T-helper 9 cell (primary cell): ENCODE data around the gene ANKRD39.
"Not testable (repeated sequence)": the region's sequence is repeated elsewhere in the genome, so short reads cannot be mapped to it uniquely, and the experiment has no call there.

Experiments used
- DNase-seq: peaks from one replicate; pipeline ENCODE4 v3.0.0-alpha.2; 2020
- total RNA-seq, 2 donors: gene quantifications; one replicate each; lab custom pipeline; 2026; lab: John Stamatoyannopoulos, UW

The ANKRD39 gene
- total RNA-seq, result 3.9 to 5.5 reads per million in 2 donors

DNA sequence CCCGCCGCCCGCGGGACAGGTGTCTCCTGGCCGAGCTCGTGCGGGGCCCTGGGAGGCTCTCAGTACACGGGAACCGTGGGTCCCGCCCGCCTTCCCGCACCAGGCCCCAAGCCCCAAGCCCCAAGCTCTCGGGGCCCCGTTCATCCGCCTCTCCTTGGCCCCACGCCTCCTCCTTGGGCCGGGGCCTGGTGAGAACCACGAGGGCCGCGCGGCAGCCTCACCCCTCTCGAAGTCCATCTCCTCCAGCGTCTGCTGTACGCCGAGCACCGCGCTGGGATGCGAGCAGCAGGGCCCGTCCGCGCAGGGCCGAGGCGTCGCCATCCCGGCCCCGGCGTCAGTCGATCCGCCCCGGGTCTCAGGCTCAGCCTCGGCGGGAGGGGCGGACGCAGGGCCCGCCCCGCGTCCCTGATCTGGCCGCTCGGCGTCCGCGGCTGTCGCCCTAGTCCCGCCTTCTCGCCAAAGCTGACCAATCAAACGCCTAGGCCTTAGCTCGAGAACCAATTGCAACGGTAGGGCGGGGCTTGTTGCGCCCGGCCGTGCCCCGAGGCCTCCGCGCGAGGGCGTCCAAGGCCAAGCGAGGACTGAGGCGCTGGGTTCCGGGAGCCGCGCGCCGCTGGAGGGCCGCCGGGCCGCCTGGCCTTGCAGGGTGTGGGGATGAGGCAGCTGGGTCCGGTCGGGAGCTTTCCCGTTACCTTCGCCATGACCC, at the start of gene ANKRD39:
Gene ANKRD39 (minus strand): TSS at position 350 of the 706 bp plus-strand sequence. CDS start 29 bp downstream, at position 321.
- peak; percentile 95 for DNase-seq

DNA sequence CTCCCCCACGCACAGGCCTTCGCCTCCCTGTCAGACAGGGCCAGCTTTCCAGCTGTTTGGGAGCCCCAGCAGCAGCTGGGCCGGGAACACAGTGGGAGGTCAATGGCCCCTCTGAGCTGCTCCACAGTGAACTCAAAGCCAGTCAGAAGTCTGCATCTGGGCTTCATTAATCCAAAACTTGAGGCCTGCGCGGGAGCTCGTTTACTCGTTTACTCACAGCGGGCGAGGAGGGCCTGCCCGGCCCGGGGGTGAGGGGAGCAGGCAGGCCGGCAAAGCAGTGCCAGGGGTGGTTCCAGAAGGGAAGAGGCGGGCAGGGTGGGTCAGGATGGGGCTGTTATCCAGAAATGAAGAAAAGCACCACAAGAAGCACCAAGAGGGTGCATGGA, 48.9 kb upstream of the ANKRD39 start:
- DNase-seq, result no peak

DNA sequence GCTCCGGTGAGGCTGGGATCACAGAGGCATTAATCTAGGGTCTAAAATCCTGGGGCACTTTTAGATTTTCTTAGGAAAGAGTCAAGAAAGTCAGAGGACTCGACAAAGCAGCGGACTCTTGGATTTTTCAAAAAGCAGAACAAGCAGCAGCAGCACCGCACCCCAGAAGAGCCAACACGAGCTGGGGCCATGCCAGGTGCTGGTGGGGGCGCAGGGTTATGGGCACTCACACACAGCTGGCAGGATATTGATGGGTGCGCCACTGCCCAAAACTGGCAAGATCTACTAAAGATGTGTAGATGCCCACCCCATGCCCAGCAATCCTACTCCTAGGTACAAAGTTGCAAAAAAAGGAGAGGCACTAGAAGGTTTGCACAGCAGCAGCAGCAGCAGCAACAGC, 46.0 kb upstream of the ANKRD39 start:
- DNase-seq, result no peak

- DNase-seq, result no peak
These were observed 45.5 kb upstream of the ANKRD39 start for GRCh38 chr2:96903318-96903717.

DNA sequence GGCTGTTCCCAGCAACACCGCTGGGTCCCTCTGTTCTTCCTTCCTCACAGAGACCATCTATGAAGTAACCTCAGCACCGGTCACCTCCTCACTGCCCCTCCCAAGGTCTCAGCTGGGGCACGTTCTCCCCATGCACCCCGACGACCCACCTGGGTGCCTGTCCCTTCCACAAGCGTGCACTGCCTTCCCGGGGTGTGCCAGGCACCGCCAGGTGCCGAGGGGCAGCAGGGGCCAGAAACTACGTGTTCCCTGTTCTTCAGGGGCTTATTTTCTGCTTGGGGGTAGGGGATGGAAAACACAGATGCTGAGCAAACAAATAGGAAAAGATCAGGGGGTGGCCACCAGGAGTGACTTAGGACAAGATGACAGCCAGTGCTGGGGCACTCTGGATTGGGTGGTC, 42.4 kb upstream of the ANKRD39 start:
- no peak for DNase-seq

- no peak for DNase-seq
These were observed 41.6 kb upstream of the ANKRD39 start for GRCh38 chr2:96899413-96899741.

GRCh38 chr2:96898641-96899412, 41.0 kb upstream of the ANKRD39 start:
- DNase-seq, result no peak

DNA sequence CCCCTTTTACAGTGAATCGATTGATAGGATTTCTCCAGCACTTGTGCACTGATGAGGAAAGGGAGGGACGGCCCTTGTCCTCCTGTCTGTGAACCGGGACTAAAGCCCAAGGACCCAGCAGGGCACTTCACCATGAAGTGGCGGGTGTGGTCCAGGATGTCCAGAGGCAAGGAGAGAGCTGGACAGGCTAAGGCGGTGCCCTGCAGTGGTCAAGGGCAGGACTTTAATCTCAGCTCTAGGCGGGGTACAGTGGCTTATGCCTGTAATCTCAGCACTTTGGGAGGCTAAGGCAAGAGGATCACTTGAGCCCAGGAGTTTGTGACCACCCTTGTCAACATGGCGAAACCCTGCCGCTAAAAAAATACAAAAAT, 40.3 kb upstream of the ANKRD39 start:
- no peak for DNase-seq

DNA sequence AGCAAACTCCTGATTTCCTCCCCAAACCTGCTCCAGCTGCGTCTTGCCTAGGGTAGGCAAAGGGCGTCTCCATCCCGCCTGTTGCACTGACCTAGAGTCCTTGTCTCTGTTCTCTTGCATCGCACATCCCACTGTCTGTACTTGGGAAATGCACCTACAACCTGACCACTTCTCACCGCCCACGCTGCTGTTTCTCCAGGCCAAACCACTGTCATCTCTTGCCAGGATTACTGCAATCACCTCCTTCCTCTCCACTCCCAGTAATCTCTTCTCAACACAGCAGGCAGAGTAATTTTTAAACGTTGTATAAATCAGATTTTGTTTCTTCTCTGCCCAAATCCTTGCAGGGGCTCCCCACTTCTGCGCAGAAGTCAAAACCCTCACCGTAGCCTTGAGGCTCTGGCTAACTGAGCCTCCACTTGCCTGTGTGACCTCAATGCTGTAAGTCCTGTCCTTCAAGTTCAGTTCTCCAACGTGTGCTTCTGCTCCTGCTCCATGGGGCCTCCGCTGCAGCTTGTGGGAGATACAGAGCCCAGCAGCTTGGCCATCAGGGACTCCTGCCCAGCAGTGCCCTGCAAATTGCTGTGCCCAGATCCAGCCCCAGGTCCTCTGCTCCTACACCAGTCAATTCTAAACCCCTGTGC, 39.8 kb upstream of the ANKRD39 start:
- no peak for DNase-seq

- DNase-seq, result no peak
These were observed 38.2 kb upstream of the ANKRD39 start for GRCh38 chr2:96895746-96896651.

DNA sequence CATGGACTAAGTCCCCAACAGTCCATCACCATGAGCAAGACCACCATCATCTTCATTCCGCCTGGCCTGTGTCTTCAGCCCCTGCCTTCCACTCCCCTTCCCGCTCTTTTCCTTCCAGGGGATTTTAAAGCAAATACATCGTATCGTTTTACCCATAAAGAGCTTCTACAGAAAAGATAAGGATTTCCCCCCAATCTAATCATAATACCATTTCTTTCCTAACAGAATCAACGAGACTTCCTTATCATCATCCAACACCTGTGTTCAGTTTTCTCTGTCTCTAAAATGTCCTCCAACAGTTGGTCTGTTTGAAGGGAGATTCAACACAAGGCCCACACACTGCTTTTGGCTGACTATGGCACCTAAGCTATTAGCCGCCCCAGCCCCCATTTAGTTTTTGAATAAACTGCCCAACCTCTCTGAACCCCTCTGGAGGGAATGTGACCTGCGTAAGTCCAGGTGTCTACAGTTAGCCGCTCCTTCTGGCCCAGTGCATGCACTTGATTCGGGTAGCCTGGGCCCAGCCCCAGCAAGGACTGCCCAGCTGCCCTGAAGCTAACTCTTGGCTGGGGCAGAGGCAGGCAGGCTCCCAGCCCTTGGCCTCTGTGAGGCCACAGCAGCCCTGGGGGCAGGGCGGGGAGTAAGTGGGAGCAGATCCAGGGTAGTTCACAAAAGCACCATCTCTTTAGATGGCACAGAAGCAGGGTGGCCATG, 37.4 kb upstream of the ANKRD39 start:
- DNase-seq, result no peak

GRCh38 chr2:96894151-96894531, 36.3 kb upstream of the ANKRD39 start:
- no peak for DNase-seq

DNA sequence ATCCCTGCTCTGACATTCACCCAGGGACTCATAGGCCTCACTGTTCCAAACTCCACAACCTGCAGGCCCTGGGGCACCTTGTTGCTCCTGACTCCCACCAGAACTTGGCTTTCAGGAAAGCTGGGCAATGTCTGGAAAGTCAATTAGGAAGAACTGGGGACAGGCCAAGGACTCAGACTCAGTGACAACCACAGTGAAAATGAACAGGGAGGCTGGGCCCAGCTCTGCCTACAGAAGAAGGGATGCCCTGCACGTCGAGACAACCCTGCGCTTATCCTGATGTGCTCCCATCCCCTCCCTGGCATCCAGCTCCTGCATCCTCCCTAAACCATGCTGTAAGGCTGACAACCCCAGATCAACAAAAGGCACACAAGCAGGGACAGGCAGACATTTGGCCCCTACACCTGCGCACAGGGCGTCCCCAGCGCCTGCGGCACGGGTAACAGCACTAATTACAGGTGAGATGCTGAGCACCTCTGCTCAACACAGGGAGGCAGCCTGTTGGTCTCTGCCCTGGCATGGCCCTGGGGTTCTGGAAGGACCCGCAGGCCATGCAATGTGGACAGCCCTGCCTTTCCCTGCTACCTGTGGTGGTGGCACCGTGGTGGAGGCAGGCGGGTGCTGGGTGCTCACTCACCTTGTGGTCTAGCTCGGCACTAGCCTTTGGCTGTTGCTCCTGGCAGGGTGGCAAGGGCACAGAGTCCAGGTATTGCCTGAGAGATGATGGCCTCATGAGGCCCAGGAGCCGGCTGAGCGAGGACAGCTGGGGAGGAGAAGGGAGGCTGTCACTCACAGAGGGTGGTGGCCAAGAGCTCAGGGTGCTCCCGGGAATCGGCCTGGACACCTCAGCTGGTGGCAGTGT, 35.7 kb upstream of the ANKRD39 start:
- DNase-seq, result no peak

DNA sequence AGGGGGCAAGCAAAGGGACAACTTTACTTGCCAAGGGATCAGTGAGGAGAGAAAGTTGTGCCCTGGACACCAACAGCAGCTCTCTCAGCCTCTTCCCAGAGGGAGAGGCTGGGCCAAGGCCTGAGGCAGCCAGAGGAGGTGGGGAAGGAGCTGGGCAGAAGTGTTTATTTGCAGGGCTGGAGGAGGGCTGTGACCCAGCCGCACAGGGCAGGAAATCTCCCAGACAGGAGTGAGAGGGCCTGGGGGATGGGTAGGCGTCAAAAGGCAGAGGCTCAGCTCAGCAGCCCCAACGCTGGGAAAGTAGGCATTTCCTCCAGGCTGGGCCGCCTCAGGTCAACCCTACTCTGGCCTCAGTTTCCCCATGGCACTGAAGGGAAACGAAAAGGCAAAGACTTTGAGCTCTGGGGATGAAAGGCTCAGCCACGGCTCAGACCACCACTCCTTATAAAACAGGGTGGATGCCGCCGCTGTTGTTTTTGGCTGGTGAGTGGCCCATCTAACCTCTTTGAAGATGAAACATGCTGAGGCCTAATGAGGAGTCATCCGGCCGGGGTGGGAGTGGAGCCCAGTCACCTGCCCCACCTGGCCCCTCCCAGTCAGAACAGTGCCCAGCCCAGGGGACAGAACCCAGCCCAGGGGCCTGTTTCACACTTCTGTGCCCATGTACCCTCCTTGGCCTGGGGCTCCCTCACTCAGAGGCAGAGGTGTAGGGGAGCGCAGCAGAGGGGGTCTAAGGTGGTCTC, 33.9 kb upstream of the ANKRD39 start:
- no peak for DNase-seq

GRCh38 chr2:96890726-96891385, 33.0 kb upstream of the ANKRD39 start:
- DNase-seq, result no peak

DNA sequence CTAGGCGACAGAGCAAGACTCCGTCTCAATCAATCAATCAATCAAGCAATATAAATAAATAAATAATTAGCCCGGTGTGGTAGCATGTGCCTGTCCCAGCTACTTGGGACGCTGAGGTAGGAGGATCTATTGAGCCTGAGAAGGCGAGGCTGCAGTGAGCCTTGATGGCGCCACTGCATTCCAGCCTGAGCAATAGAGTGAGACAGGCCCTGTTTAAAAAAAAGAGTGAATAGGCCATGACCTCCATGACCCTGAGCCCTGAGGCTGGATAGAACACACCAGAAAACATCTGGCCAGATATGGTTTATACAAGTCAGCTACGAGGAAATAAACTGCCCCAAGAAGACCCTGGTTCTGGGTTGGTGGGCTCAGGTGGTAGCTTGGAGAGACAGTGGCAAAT, 32.4 kb upstream of the ANKRD39 start:
- DNase-seq, result no peak

DNA sequence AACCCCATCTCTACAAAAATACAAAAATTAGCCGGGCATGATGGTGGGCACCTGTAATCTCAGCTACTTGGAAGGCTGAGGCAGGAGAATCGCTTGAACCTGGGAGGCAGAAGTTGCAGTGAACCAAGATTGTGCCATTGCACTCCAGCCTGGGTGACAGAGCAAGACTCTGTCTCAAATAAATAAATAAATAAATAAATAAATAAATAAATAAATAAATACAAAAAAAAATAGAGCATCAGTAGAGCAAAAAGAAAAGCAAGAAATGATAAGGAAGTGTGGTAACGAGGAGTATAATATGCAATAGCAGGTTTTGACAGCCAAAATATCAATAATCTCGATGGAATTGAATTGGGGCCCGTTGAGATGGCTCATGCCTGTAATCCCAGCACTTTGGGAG, 31.7 kb upstream of the ANKRD39 start:
- DNase-seq, result not testable (repeated sequence)

DNA sequence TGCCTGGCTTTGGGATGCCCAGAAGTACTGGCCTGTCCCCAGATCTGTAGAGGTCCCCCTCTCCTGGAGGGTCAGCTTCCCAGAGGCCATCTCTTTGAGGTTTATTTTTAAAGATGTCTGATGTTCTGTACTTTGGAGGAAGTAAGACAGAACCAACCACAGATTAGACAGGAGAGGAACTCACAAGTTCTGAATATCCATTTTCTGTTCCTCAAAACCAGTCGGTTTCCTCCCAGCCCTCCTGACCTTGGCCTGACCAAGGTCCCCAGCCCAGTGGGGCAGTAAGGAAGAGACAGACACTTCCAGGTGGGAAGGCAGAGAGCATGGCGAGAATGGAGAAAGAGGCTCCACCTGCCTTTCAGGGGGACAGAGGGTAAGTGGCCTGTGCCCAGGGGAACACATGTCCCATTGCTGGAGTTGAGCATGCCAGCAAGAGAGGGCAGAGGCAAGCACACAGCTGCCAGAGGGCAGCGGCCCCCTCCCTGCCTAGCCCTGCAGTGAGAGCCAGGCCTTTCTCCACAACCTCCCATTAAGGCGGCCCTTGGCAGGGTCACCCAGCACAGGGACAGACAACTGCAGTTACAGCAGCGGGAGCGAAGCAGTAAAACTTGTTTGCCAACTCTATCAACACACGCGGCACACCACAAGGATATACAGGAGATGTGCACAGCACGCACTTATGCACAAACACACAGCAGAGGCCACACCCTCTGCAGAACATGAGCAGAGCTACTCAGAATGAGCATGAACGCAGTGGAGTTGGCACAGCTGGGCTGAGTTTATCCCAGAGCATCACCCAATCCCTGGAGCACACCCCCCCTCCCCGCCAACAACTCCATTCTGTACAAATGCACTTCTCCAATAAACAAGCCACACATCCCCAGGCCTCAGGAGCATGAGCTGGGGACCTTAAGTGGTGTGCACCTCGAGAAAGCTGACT, 30.5 kb upstream of the ANKRD39 start:
- DNase-seq, result no peak

DNA sequence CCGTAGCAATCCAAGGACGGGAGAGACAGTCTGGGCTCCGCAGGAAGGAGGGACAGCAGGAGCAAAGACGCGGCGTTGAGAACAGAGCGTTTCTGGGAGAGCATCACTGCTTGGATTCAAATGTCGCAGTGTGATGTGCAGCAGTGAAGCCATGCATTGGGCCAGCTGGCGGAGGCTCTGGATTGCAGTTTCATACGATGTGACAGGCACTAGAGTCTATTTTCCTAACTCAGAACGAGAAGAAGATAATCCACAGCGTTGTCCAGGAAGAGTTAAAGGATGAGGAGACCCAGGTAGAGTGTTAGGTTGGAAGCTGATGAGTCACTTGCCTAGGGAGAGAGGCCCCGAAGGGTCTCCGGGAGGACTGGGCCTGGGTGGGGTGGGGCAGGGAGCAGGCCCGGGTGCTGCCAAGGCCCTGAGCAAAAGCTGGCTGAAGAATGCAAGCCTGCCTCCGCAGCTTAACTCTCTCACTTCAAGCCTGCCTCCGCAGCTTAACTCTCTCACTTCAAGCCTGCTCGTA, 29.7 kb upstream of the ANKRD39 start:
- DNase-seq, result no peak
